ENCODE data around the gene TPGS1.

TPGS1 gene

GRCh38 chr19:542173-542866 is 35.0 kb downstream of the TPGS1 start:
- DNase-seq: no peak

- peak; percentile 79 for DNase-seq
Measured at GRCh38 chr19:543910-544608, 36.8 kb downstream of the TPGS1 start, which contains the start of gene GZMM. TSS of gene GZMM (plus strand) at chr19:544053. CDS start at chr19:544072, 19 bp downstream.

GRCh38 chr19:547117-547516 is 39.8 kb downstream of the TPGS1 start:
- DNase-seq: no peak

DNA sequence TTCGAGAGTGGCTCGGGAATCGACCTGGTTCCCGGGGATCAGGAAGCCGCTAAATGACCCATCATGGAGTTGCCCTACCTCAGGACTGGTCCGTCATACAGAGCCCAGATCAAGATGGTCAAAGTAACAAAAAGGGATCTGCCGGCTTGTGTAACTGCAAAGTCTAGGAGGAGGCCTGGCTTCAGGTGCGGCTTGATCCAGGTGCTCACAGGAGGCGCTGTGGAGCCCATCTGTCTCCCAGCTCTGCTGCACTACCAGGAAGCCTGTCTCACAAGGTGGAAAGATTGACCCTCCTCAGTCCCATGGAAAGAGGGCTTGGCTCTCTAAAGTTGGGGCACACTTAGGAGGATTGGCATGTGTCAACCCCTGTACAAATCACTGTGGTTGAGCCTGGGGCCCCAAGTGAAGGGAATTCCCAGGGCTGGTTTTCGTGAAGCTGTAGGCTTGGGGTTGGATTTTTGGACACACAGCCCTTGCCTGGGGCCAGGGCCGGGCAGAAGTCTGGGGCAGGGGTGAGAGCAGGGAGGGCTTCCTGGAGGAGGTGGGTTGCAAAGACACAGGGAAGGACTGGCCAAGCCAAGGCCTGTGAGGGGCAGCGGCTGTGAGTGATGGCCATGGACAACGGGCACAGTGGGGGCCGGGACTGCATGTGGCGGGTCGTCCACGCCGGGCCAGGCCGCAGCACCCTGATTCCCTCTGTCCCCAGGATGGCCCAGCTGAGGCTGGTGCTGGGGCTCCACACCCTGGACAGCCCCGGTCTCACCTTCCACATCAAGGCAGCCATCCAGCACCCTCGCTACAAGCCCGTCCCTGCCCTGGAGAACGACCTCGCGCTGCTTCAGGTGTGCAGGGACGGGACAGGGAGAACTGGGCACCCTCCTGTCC is 40.8 kb downstream of the TPGS1 start:
- no peak for DNase-seq

- no peak for DNase-seq
Measured at GRCh38 chr19:548886-549830, 41.9 kb downstream of the TPGS1 start.

GRCh38 chr19:554817-555216 is 47.5 kb downstream of the TPGS1 start:
- DNase-seq: no peak

- DNase-seq: no peak
Measured at GRCh38 chr19:555474-555808, 48.1 kb downstream of the TPGS1 start.

GRCh38 chr19:556611-557382 is 49.5 kb downstream of the TPGS1 start:
- DNase-seq: no peak

- no peak for DNase-seq
Measured at GRCh38 chr19:558770-559439, 51.6 kb downstream of the TPGS1 start.

GRCh38 chr19:560121-560520 is 52.8 kb downstream of the TPGS1 start:
- no peak for DNase-seq

DNA sequence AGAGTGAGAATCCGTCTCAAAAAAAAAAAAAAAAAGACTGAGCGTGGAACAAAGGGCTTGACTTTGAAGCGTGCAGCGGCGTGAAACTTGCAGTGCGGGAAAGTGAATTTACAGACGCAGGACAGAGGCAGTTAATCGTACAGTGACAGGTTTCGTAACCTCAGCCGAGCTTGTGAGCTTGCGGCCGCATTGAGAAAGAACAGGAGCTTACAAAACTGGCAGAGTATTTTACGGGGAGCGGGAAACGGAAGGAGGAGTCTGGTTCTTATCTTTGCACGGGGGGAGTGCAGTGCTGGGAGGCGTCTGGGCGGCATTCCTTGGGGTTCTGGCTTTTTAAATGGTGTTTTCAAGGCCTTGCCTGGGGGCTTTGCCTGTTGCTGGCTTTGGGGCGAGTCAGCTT is 59.1 kb downstream of the TPGS1 start:
- DNase-seq: no peak

DNA sequence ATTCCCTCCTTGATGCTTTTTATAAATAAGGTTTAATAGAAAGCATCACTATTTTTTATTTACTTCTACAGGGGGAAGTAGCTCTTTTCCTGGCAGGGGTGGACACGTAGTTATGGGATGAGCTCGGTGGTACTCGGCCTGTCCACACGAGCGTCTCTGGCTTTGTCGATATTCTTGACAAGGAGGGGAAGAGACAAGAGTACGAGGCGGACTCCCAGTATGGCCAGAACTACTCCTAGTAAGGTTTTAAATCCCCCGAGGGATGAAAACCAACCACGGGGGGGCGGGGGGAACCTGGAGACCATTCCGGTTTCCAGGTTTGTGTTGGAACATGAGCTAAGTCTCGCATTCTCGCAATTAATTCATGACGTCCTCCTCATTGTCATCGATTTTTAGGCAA is 59.5 kb downstream of the TPGS1 start:
- DNase-seq: no peak

DNA sequence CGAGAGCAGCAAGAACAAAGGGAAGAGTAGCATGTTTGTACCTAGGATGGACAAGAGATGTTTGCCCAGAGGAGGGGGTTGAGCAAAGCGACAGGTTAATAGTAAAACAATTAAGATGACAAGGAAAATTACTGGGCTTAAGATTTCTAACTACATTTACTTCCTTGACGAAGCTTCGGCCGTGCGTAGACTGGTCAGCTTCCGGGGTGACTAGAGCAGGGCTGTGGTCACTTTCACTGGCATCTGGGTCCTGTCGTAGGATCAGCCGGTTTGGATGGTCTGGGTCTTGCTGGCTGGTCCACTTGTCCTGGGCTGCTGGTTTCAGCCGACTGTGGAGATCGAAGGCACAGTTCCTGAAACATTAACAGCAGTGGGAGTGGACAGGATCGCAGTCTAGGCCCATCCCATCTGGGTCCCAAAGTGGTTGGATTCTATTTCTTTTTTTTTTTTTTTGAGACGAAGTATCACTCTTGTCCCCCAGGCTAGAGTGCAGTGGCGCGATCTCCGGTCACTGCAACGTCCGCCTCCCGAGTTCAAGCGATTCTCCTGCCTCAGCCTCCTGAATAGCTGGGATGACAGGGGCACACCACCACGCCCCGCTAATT is 60.1 kb downstream of the TPGS1 start:
- DNase-seq: no peak

Data from activated T-cell treated with anti-CD3 and anti-CD28 coated beads, Interleukin-2, amount 50 U/mL, for 1 hour (primary cell).